ENCODE results near the gene IFNAR2. TPM values are rescaled to one million over a fixed set of nuclear protein-coding genes. Genes with fewer than 3 reads are reported as not detected.

IFNAR2 gene
- polyA plus RNA-seq, 1 donor from 2014 or later, result 10.3 TPM

GRCh38 chr21:33279330-33279820 is 49.6 kb downstream of the IFNAR2 start:
- Histone ChIP-seq H3K27me3 (ENCODE audit: insufficient read depth, low read depth, low read length) (no peaks in the 10 kb centered on the region), H3K79me2 (replicated peaks; ENCODE audit: insufficient read depth, low read length) (no peaks in the 10 kb centered on the region), H3K9me3 (ENCODE audit: low read length) (peaks cover 8% of the 10 kb centered on the region), H2AFZ (ENCODE audit: low read depth, low read length) (no peak overlapping the region), H3F3A (ENCODE audit: insufficient read depth, low read length, poor library complexity, severe bottlenecking) (no peaks in the 10 kb centered on the region), H3K4me3 (ENCODE audit: low read length) (no peak overlapping the region), H4K20me1 (ENCODE audit: insufficient read depth) (no peaks in the 10 kb centered on the region), H3K4me2 (ENCODE audit: low read length) (no peak overlapping the region), H3K36me3 (ENCODE audit: insufficient read depth, low read length) (peaks cover 14% of the 10 kb centered on the region), H3K27ac (ENCODE audit: low read length) (no peak overlapping the region), H3K9me2 (ENCODE audit: insufficient read depth, low read length) (no peaks in the 10 kb centered on the region), H3K9ac (ENCODE audit: low read length) (no peak overlapping the region)
- TF ChIP-seq SMC3 (conservative IDR thresholded peaks at IDR 0.05; ENCODE audit: poor library complexity), result no peak
- no peak for TF ChIP-seq REST (IDR thresholded peaks at IDR 0.05; ENCODE audit: borderline replicate concordance)
- TF ChIP-seq EP300 (conservative IDR thresholded peaks at IDR 0.05; ENCODE audit: poor library complexity, severe bottlenecking), result no peak
- TF ChIP-seq POLR2AphosphoS5 (IDR thresholded peaks at IDR 0.05), result no peak
- TF ChIP-seq EZH2 (IDR thresholded peaks at IDR 0.05; ENCODE audit: borderline replicate concordance, insufficient read depth, low read length, poor library complexity, severe bottlenecking), result no peak
- no peak for TF ChIP-seq MXI1 (conservative IDR thresholded peaks at IDR 0.05; ENCODE audit: poor library complexity, severe bottlenecking)
- TF ChIP-seq RAD21 (conservative IDR thresholded peaks at IDR 0.05), result no peak
- no peak for TF ChIP-seq TAF1 (IDR thresholded peaks at IDR 0.05; ENCODE audit: low read depth)
- TF ChIP-seq CTCF (IDR thresholded peaks at IDR 0.05; ENCODE audit: poor library complexity, severe bottlenecking), result no peak

Other genes starting within 250 kb of the IFNAR2 start
- gene OLIG2, start 204.0 kb upstream of the IFNAR2 start, polyA plus RNA-seq, result 0.84 and 0.90 TPM in 2 replicates
- gene OLIG1, start 159.8 kb upstream of the IFNAR2 start, polyA plus RNA-seq, result 0.98 and 1.4 TPM in 2 replicates
- 0.38 and 6.0 TPM in 2 replicates for gene IL10RB, start 36.4 kb downstream of the IFNAR2 start, polyA plus RNA-seq
- gene IFNAR1, start 95.0 kb downstream of the IFNAR2 start, polyA plus RNA-seq, result 12.4 and 15.5 TPM in 2 replicates
- 57.2 and 70.0 TPM in 2 replicates for gene IFNGR2, start 173.5 kb downstream of the IFNAR2 start, polyA plus RNA-seq

Measured in neural cell (in vitro differentiated cells).